H1 (cell line): Measurements from ENCODE around the gene ANO2. TPM values are rescaled to one million over a fixed set of nuclear protein-coding genes. Genes with fewer than 3 reads are reported as not detected.
A peak's percentile ranks its signal among the peaks of the same experiment; 100 is the strongest.

ENCODE experiments used
- CTCF ChIA-PET: fragments of 300-600 bp; sonication (Branson Sonifier 250); formaldehyde crosslinking; loops from one replicate; lab custom pipeline; 2021; ENCODE audit not compliant: partially characterized antibody; lab: Charles Lee
- POLR2A ChIA-PET: fragments of 300-600 bp; sonication (Branson Sonifier 250); formaldehyde crosslinking; loops from one replicate; lab custom pipeline; 2021; ENCODE audit warnings: inconsistent platforms; ENCODE audit not compliant: partially characterized antibody; lab: Charles Lee
- DNase-seq, 2 experiments: peaks; one replicate each; pipeline versions ENCODE4 v3.0.0 to v3.0.0-alpha.2; 2010 to 2022; ENCODE audit warnings: low spot score in 2 of 2, low read depth in 1 of 2, mixed read lengths in 1 of 2
- FAIRE-seq: peaks from 2 replicates; lab custom pipeline; 2011; peaks lifted over from hg19 to GRCh38; lab: Jason Lieb, UNC
- H2AFZ ChIP-seq: 2 replicates; pipeline ENCODE4 v1.8.1; 2012; ENCODE audit warnings: low read length, inconsistent platforms
- H2AK5ac ChIP-seq: 2 replicates; pipeline ENCODE4 v1.6.1; 2013; ENCODE audit warnings: low read depth, low read length
- H2BK120ac ChIP-seq: replicated peaks from 2 replicates; pipeline ENCODE3; 2013; ENCODE audit warnings: low read depth, low read length, inconsistent platforms
- H2BK12ac ChIP-seq: 2 replicates; pipeline ENCODE4 v1.6.1; 2013; ENCODE audit warnings: low read depth, low read length
- H2BK15ac ChIP-seq: 2 replicates; pipeline ENCODE4 v1.6.1; 2013; ENCODE audit warnings: low read length
- H2BK20ac ChIP-seq: 2 replicates; pipeline ENCODE4 v1.6.1; 2013; ENCODE audit warnings: low read length
- H2BK5ac ChIP-seq: 2 replicates; pipeline ENCODE4 v1.6.1; 2013; ENCODE audit warnings: low read depth, low read length
- H3K14ac ChIP-seq: 2 replicates; pipeline ENCODE4 v1.6.1; 2013; ENCODE audit warnings: inconsistent platforms; ENCODE audit not compliant: insufficient read length
- H3K18ac ChIP-seq: 2 replicates; pipeline ENCODE4 v1.6.1; 2013; ENCODE audit warnings: low read length; ENCODE audit errors: extremely low read depth
- H3K23ac ChIP-seq: 2 replicates; pipeline ENCODE4 v1.6.1; 2013; ENCODE audit warnings: inconsistent platforms; ENCODE audit not compliant: insufficient read length
- H3K23me2 ChIP-seq: 2 replicates; pipeline ENCODE4 v1.6.1; 2013; ENCODE audit warnings: low read depth, low read length
- H3K27ac ChIP-seq: 2 replicates; pipeline ENCODE4 v1.6.1; 2011; ENCODE audit warnings: low read depth, low read length, inconsistent platforms
- H3K27me3 ChIP-seq, 4 experiments: replicated peaks in 1 of 4; 1 replicate in 1 of 4; 2 replicates in 3 of 4; pipeline versions ENCODE4 v1.6.1 to v1.8.1; 2011 to 2013; ENCODE audit warnings: low read length in 3 of 4, mild to moderate bottlenecking in 3 of 4, inconsistent platforms in 2 of 4, mixed read lengths in 2 of 4, moderate library complexity in 1 of 4; ENCODE audit not compliant: control insufficient read depth in 3 of 4, insufficient read depth in 3 of 4; ENCODE audit errors: extremely low read depth in 1 of 4
- H3K36me3 ChIP-seq, 4 experiments: 2 replicates each; pipeline versions ENCODE4 v1.6.1 to v1.8.1; 2011 to 2013; ENCODE audit warnings: mild to moderate bottlenecking in 4 of 4, low read length in 3 of 4, moderate library complexity in 2 of 4, control low read depth in 1 of 4, inconsistent platforms in 1 of 4; ENCODE audit not compliant: insufficient read depth in 4 of 4, control insufficient read depth in 2 of 4
- H3K4ac ChIP-seq: replicated peaks from 2 replicates; pipeline ENCODE3; 2013; ENCODE audit warnings: low read length, low read depth, mixed read lengths, inconsistent platforms; ENCODE audit not compliant: insufficient read length
- H3K4me1 ChIP-seq, 4 experiments: replicated peaks in 1 of 4; 1 replicate in 1 of 4; 2 replicates in 3 of 4; pipeline versions ENCODE4 v1.6.1 to v1.8.1; 2011 to 2013; ENCODE audit warnings: low read length in 3 of 4, inconsistent platforms in 2 of 4, mixed read lengths in 1 of 4; ENCODE audit not compliant: insufficient read depth in 4 of 4, control insufficient read depth in 3 of 4
- H3K4me2 ChIP-seq, 2 experiments: 2 replicates each; pipeline versions ENCODE4 v1.6.1 to v1.8.1; 2011 to 2013; ENCODE audit warnings: low read depth in 2 of 2, low read length in 2 of 2, control low read depth in 1 of 2, inconsistent platforms in 1 of 2, mild to moderate bottlenecking in 1 of 2; ENCODE audit not compliant: insufficient read depth in 1 of 2
- H3K4me3 ChIP-seq, 4 experiments: fragments of 200-600, 300-600 bp in 1 of 4; sonication (generic), shearing (Covaris generic), sonication (Bioruptor Twin) in 1 of 4; 2 replicates each; pipeline versions ENCODE4 v1.5.1 to v1.8.1; 2011 to 2016; ENCODE audit warnings: low read length in 4 of 4, low read depth in 3 of 4, control low read depth in 2 of 4, inconsistent platforms in 2 of 4, mild to moderate bottlenecking in 2 of 4, mixed read lengths in 1 of 4, moderate library complexity in 1 of 4; ENCODE audit not compliant: insufficient read depth in 2 of 4; ENCODE audit errors: extremely low read depth in 1 of 4
- H3K56ac ChIP-seq: replicated peaks from 2 replicates; pipeline ENCODE3; 2013; ENCODE audit warnings: low read depth, mild to moderate bottlenecking, mixed read lengths, low read length, inconsistent platforms; ENCODE audit not compliant: insufficient read length
- H3K79me1 ChIP-seq: 2 replicates; pipeline ENCODE4 v1.6.1; 2013; ENCODE audit warnings: low read depth, low read length, control low read depth
- H3K79me2 ChIP-seq, 2 experiments: 2 replicates each; pipeline versions ENCODE4 v1.6.1 to v1.8.1; 2012 to 2013; ENCODE audit warnings: low read length in 2 of 2, mild to moderate bottlenecking in 2 of 2, inconsistent platforms in 1 of 2; ENCODE audit not compliant: insufficient read depth in 2 of 2, control insufficient read depth in 1 of 2
- H3K9ac ChIP-seq, 4 experiments: replicated peaks in 1 of 4; 1 replicate in 1 of 4; 2 replicates in 3 of 4; pipeline versions ENCODE4 v1.6.1 to v1.8.1; 2011 to 2013; ENCODE audit warnings: low read depth in 3 of 4, low read length in 3 of 4, control low read depth in 2 of 4, mild to moderate bottlenecking in 2 of 4, moderate library complexity in 2 of 4, inconsistent platforms in 1 of 4; ENCODE audit errors: extremely low read depth in 1 of 4
- H3K9me3 ChIP-seq, 2 experiments: 2 replicates each; pipeline versions ENCODE4 v1.6.1 to v1.8.1; 2012 to 2013; ENCODE audit warnings: mild to moderate bottlenecking in 2 of 2, moderate library complexity in 2 of 2, control low read depth in 1 of 2, inconsistent platforms in 1 of 2, low read depth in 1 of 2, low read length in 1 of 2, mixed read lengths in 1 of 2; ENCODE audit not compliant: insufficient read depth in 2 of 2
- H4K20me1 ChIP-seq, 2 experiments: replicated peaks in 1 of 2; 2 replicates each; pipeline versions ENCODE3 to v1.8.1; 2011 to 2013; ENCODE audit warnings: inconsistent platforms in 2 of 2, low read length in 2 of 2, mild to moderate bottlenecking in 1 of 2; ENCODE audit not compliant: insufficient read depth in 2 of 2, control insufficient read depth in 1 of 2
- H4K5ac ChIP-seq: 2 replicates; pipeline ENCODE4 v1.6.1; 2013; ENCODE audit warnings: low read length, low read depth, mixed read lengths, inconsistent platforms; ENCODE audit not compliant: insufficient read length
- H4K8ac ChIP-seq: 2 replicates; pipeline ENCODE4 v1.8.0; 2013; ENCODE audit warnings: mild to moderate bottlenecking, moderate library complexity, low read length, inconsistent platforms; ENCODE audit not compliant: insufficient read depth; ENCODE audit errors: extremely low read depth
- H4K91ac ChIP-seq: replicated peaks from 2 replicates; pipeline ENCODE3; 2013; ENCODE audit warnings: low read length, mixed read lengths, inconsistent platforms; ENCODE audit not compliant: insufficient read length
- GABPA ChIP-seq: IDR thresholded peaks from 2 replicates; pipeline ENCODE4 v1.6.1; 2011; ENCODE audit warnings: mild to moderate bottlenecking, low read length, moderate library complexity, borderline replicate concordance; ENCODE audit not compliant: insufficient read depth
- MAFK ChIP-seq: IDR thresholded peaks from 2 replicates; pipeline ENCODE4 v1.6.1; 2012; ENCODE audit warnings: low read depth, mild to moderate bottlenecking, improper control_type of control experiment, low read length
- SIRT6 ChIP-seq: IDR thresholded peaks from one replicate; pipeline ENCODE4 v1.7.1; 2012; ENCODE audit warnings: low read length, inconsistent platforms
- TAF7 ChIP-seq: optimal IDR thresholded peaks from 2 replicates; pipeline ENCODE3; 2011; ENCODE audit warnings: low read depth, mild to moderate bottlenecking, inconsistent platforms, low read length, moderate library complexity, borderline replicate concordance
- WGBS, 2 experiments: shearing (Covaris generic) in 1 of 2; methylation state at CpG; one replicate each; pipeline versions ENCODE4 v1.1.6 to v1.1.7; 2013 to 2015; ENCODE audit warnings: low lambda C conversion rate in 2 of 2, mixed read lengths in 2 of 2, inconsistent platforms in 1 of 2, low coverage in 1 of 2, missing lambda C conversion rate in 1 of 2; ENCODE audit not compliant: insufficient replicate concordance in 2 of 2, insufficient coverage in 1 of 2, insufficient read length in 1 of 2; ENCODE audit errors: extremely low coverage in 1 of 2, missing lambda C conversion rate in 1 of 2; 5-methylcytosine and 5-hydroxymethylcytosine counted together
- polyA plus RNA-seq, 7 experiments: library from polyadenylated mRNA; depleted of rRNA in 3 of 7; stranded (reverse) in 5 of 7; unstranded in 2 of 7; fragments of >200 nt in 5 of 7; fragments of 200-250 nt in 2 of 7; gene quantifications; 1 replicate in 5 of 7; 2 replicates in 1 of 7; 4 replicates in 1 of 7; pipeline versions ENCODE4 v1.2.1 to v1.2.3, GENCODE V29; 2011 to 2013; ENCODE audit warnings: missing spikeins in 2 of 7, mixed read lengths in 2 of 7
- total RNA-seq: library from RNA; stranded (reverse); fragmentation: NEBNext Ultra II Directional; extraction: Animal tissue kit (Norgen Biotek cat#: 25700); gene quantifications from 2 replicates; pipeline ENCODE4 v1.2.1, GENCODE V29; 2021

Gene ANO2
- total and polyA plus RNA-seq, 2 of the 8 experiments (the other 6 are each of a cell fraction or from before 2014, with no cell fraction given), result 1.9 to 5.5 TPM

DNA sequence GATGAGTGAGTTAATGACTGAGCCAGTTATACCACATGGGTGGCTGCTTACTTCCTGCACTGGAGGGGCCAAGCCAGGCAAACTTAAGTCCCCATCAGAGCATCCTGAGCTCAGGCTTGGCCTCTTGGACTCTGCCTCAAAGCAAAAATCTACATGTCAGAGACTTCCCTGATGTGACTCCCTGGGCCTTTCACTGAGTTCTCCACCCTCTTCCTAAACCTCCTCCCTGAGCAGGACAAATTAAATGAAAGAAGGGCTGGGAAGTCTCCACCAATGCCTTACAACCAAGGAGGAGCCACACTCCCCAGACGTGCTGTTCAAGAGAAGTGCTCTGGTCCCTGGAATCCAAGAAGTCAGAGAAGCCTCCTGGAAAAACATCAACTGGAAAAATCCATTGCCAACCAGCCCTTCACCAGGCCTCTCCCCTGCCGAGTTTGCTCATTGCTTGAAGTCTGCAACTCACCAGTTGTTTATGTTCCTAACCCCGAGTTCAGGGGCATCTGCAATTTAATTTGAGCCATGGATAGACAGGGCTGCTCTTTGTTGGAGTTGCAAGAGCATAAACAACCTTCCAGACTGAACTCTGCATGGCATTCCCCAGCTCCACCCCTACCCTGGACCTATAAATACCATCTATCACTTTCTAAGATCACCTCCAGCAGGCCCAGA lies 160.5 kb downstream of the ANO2 start:
- H3K36me3 ChIP-seq, result no peaks in the 10 kb centered on the region
- no peak overlapping the region for H3K56ac ChIP-seq
- H3K27me3 ChIP-seq, result no peaks in the 10 kb centered on the region
- H2BK5ac ChIP-seq, result no peak overlapping the region
- DNase-seq (peak in 1 of 2 experiments; percentile 6), FAIRE-seq (no peak)
- H3K14ac ChIP-seq, result no peak overlapping the region
- H3K4me2 ChIP-seq, result no peak overlapping the region
- H2AFZ ChIP-seq, result no peak overlapping the region
- no peak overlapping the region for H3K4ac ChIP-seq
- H4K20me1 ChIP-seq, result no peaks in the 10 kb centered on the region
- no peak overlapping the region for H3K27ac ChIP-seq
- H3K4me3 ChIP-seq, result no peak overlapping the region
- H2BK120ac ChIP-seq, result no peak overlapping the region
- H2BK20ac ChIP-seq, result no peak overlapping the region
- H2AK5ac ChIP-seq, result no peak overlapping the region
- no peak overlapping the region for H2BK15ac ChIP-seq
- H4K5ac ChIP-seq, result no peak overlapping the region
- H3K23ac ChIP-seq, result no peak overlapping the region
- H4K91ac ChIP-seq, result no peak overlapping the region
- 83% methylated on average over 3 of the region's 3 CpGs; no CpG with 5 or more reads in 1 of the 2 experiments for WGBS, 2 experiments
- no peaks in the 10 kb centered on the region for H3K23me2 ChIP-seq
- CTCF ChIA-PET, result interaction anchor here (1.2 to 4.7 kb wide), 5 partner anchors 9 to 254 kb away, joined by 3 to 25 read pairs (median 6); no protein-coding TSS in a partner anchor
- H3K4me1 ChIP-seq, result no peaks in the 10 kb centered on the region
- H3K79me1 ChIP-seq, result no peaks in the 10 kb centered on the region
- no peaks in the 10 kb centered on the region for H3K79me2 ChIP-seq
- H4K8ac ChIP-seq, result no peak overlapping the region
- no peaks in the 10 kb centered on the region for H3K9me3 ChIP-seq
- H2BK12ac ChIP-seq, result no peak overlapping the region
- H3K18ac ChIP-seq, result no peak overlapping the region
- POLR2A ChIA-PET, result no interaction called here
- H3K9ac ChIP-seq, result no peak overlapping the region
- TF ChIP-seq SIRT6 (no peak), MAFK (no peak), TAF7 (no peak), GABPA (no peak)
